Measurements from ENCODE around the gene RRP1.
"Not testable (repeated sequence)": the region's sequence is repeated elsewhere in the genome, so short reads cannot be mapped to it uniquely, and the experiment has no call there.

Gene RRP1

DNA sequence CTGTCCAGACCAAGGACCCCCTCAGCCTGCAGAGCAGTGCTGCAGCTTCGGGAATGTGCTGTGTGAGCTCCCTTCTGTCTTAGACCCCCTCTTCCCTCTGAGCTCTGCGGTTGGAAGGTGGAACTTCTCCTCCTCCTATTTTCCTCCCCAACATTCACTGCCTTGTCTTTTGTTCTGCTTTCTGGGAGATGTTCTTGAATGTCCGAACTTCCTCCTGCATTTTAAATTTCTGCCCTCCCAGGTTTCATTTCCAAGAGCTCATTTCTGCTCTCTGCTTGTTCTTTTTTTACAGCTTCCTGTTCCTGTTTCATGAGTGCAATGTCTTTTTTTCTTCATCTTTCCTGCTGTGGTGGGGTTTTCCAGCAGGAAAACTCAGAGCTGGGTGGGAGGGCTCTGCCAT, 29.3 kb downstream of the RRP1 start:
- DNase-seq (ENCODE audit: low spot score), result no peak
- POLR2A ChIA-PET (ENCODE audit: low non-redundant PET), result no interaction called here
- TF ChIP-seq, protein P1, sequence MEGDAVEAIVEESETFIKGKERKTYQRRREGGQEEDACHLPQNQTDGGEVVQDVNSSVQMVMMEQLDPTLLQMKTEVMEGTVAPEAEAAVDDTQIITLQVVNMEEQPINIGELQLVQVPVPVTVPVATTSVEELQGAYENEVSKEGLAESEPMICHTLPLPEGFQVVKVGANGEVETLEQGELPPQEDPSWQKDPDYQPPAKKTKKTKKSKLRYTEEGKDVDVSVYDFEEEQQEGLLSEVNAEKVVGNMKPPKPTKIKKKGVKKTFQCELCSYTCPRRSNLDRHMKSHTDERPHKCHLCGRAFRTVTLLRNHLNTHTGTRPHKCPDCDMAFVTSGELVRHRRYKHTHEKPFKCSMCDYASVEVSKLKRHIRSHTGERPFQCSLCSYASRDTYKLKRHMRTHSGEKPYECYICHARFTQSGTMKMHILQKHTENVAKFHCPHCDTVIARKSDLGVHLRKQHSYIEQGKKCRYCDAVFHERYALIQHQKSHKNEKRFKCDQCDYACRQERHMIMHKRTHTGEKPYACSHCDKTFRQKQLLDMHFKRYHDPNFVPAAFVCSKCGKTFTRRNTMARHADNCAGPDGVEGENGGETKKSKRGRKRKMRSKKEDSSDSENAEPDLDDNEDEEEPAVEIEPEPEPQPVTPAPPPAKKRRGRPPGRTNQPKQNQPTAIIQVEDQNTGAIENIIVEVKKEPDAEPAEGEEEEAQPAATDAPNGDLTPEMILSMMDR (conservative IDR thresholded peaks at IDR 0.05; ENCODE audit: low read depth), result no peak
- CTCF ChIA-PET, result interaction anchor here (1.0 kb wide), 1 partner anchor 120 kb away, joined by 3 read pairs; no protein-coding TSS in a partner anchor
- H3K27ac ChIP-seq, result no peak overlapping the region

DNA sequence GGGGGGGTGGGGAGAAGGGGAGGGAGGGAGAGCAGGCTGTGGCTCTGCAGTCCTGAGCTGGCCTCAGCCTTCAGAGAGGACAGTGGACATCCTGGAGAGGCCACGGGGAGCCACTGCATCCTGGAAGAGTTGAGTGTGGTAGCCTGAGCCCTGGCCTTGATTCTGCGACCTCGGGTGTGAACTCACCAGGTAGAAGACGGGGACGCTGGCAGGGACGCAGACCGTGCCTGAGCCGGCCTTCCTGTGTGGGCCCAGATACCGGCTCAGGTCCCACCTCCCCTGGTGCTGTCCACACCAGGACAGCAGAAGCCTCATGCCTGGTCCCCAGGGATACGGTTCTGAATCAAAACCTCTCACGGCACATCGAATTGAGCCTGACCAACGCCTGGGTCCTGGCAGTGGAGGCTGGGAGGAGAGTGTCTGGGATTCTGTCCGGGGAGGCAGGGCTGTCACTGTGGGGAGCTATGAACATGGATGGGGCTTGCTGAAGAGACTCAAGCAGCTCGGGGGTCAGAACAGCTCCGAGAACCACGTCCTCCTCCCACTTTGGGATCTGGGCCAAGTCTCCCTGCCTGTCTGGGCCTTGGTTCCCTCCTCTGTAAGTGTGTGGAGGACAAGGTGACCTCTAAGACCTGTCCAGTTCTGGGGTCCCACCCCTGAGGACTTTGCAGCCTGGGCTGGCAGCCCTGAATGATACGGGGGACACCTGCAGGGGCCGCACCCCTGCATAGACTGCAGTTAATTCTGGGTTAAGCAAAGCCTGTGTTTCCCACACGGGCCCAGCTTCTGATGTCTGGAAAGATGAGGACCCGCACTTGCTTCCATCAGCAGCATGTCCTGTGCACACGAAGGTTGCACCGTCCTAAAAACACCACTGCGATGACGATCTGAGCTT, 30.4 kb downstream of the RRP1 start:
- no peak overlapping the region for H3K27ac ChIP-seq
- CTCF ChIA-PET, result interaction anchor here (1.1 kb wide), 1 partner anchor 28 kb away, joined by 4 read pairs; no protein-coding TSS in a partner anchor
- POLR2A ChIA-PET (ENCODE audit: low non-redundant PET), result no interaction called here
- TF ChIP-seq, protein P1 (conservative IDR thresholded peaks at IDR 0.05; ENCODE audit: low read depth), result no peak
- no peak for DNase-seq (ENCODE audit: low spot score)

DNA sequence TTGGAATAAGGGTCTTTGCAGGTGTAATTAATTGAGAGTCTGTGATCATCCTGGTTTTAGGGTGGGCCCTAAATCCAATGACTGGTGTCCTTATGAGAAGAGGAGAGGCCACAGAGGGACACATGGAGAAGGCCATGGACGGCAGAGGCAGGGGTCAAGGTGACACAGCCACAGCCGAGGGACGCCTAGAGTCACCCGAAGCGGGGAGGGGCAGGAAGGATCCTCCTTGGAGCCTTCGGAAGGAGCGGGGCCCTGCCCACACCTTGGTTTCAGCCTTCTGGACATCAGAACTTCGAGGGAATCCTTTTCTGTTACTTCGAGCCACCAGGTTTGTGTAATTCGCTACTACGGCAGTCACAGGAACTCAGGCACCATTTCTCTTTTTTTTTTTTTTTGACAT, 31.1 kb downstream of the RRP1 start:
- no peak for DNase-seq (ENCODE audit: low spot score)
- H3K27ac ChIP-seq, result no peak overlapping the region
- TF ChIP-seq, protein P1 (conservative IDR thresholded peaks at IDR 0.05; ENCODE audit: low read depth), result no peak
- ChIA-PET CTCF (no interaction called here), POLR2A (ENCODE audit: low non-redundant PET) (no interaction called here)

DNA sequence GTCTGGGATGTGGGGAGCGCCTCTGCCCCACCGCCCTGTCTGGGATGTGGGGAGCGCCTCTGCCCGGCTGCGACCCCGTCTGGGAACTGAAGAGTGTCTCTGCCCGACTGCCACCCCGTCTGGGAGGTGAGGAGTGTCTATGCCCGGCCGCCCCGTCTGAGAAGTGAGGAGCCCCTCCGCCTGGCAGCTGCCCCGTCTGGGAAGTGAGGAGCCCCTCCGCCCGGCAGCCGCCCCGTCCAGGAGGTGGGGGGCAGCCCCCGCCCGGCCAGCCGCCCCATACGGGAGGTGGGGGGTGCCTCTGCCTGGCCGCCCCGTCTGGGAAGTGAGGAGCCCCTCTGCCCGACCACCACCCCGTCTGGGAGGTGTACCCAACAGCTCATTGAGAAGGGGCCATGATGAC, 32.8 kb downstream of the RRP1 start:
- H3K27ac ChIP-seq; POLR2A ChIA-PET (ENCODE audit: low non-redundant PET); CTCF ChIA-PET; DNase-seq (ENCODE audit: low spot score): not testable (repeated sequence)

DNA sequence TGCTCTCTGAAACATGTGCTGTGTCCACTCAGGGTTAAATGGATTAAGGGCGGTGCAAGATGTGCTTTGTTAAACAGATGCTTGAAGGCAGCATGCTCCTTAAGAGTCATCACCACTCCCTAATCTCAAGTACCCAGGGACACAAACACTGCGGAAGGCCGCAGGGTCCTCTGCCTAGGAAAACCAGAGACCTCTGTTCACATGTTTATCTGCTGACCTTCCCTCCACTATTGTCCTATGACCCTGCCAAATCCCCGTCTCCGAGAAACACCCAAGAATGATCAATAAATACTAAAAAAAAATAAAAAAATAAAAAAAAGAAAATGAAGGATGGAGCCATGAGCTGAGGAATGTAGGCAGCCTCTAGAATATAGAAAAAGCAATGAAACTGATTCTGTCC, 33.4 kb downstream of the RRP1 start:
- CTCF ChIA-PET, result interaction anchor here (0.7 kb wide), 1 partner anchor 15 kb away, joined by 4 read pairs; no protein-coding TSS in a partner anchor
- H3K27ac ChIP-seq; POLR2A ChIA-PET (ENCODE audit: low non-redundant PET); DNase-seq (ENCODE audit: low spot score): not testable (repeated sequence)

DNA sequence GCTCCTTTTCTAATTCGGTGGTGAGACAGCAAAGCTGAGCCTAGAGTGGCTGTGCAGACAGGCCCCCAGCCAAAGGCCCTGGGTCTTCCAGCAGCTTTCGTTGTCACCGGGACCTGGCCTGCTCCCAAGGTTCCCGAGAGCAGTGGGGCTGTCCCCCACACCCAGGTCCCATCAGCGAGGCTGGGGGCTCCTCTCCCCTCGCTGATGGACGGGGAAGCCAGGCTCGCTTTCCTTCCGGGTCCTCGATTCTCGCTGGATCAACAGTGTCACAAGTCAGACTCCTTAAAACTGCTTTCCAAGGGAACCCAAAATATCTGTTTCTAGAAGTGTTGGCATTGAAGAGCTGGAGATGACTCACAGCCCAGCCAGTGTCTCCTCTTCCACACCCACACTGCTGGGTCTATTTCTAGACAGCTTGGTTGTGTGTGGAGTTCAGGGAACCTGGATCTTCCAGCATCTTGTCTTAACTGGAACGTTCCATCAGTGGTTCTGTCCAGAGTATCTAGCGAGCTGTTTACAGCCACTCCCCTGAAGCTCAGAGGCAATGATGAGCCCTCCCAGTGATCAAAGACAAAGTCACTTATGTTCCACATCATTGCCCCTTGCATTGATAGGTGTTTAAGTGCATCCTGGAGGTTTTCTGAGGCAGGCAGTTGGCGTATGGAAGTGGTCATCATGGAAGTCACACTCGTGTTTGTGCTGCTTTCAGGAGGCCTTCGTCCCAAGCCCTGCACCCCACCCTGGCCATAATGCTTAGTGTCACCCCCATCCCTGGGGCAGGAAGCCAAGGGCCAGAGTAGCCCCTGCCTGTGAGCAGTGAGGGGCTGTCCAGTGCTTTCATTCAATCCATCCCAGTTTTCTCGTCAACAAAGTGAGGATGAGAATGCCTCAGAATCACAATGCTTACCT, 35.2 kb downstream of the RRP1 start:
- ChIA-PET POLR2A (ENCODE audit: low non-redundant PET) (no interaction called here), CTCF (interaction anchor here (0.6 kb wide), 1 partner anchor 9 kb away, joined by 6 read pairs; no protein-coding TSS in a partner anchor)
- no peak for DNase-seq (ENCODE audit: low spot score)
- H3K27ac ChIP-seq, result peak overlapping the region; percentile 24; the same call in 1 of the 2 replicates
- TF ChIP-seq, protein P1 (conservative IDR thresholded peaks at IDR 0.05; ENCODE audit: low read depth), result no peak

DNA sequence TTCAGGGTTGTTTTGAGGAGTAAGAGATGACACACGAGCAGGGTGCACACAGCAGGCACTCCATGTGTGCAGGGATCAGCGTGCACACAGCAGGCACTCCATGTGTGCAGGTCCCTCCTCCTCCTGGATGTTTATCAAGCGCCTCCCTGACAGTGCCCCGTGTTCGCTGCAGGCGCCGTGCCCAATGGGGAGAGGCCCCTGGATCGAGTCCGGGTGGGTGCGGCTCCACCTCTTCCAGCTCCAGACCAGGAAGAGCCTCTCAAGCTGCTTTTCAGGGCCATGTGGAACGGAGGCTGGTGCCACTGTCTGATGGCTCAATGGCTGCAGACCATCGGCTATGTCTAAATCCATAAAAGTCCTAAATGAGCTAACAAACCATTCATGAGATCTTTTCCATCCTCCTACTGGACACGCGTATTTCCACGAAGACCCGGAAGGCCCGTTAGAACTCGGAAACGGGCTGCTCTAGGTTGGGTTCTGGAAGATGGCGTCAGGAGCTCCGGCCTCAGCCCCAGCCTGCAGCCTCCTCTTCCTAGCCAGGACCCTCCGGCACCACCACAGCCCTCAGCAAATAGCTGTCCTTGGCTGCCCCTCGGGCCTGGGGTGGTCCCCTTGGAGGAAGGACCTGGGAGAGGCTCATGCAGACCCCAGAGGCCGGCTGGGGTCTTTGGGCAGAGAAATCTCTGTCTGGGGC, 36.0 kb downstream of the RRP1 start:
- TF ChIP-seq, protein P1 (conservative IDR thresholded peaks at IDR 0.05; ENCODE audit: low read depth), result no peak
- no peak for DNase-seq (ENCODE audit: low spot score)
- CTCF ChIA-PET, result interaction anchor here (0.6 to 0.9 kb wide), 3 partner anchors 9 to 12 kb away, joined by 4 to 6 read pairs (median 4); no protein-coding TSS in a partner anchor
- POLR2A ChIA-PET (ENCODE audit: low non-redundant PET), result no interaction called here
- H3K27ac ChIP-seq, result no peak overlapping the region

All from RWPE1 (cell line).